H9 (cell line): Measurements from ENCODE around the gene EXO1. TPM values are rescaled to one million over a fixed set of nuclear protein-coding genes. Genes with fewer than 3 reads are reported as not detected.

ENCODE experiments used
- DNase-seq: peaks from one replicate; pipeline ENCODE4 v3.0.0-alpha.2; 2017
- H2AFZ ChIP-seq: one replicate; pipeline ENCODE4 v1.6.1; 2013; ENCODE audit warnings: mild to moderate bottlenecking, low read length, control low read depth, moderate library complexity
- H2AK5ac ChIP-seq: 2 replicates; pipeline ENCODE4 v1.6.1; 2013; ENCODE audit warnings: low read length, control low read depth, mixed read lengths; ENCODE audit not compliant: insufficient read length
- H2BK120ac ChIP-seq: one replicate; pipeline ENCODE4 v1.6.1; 2013; ENCODE audit warnings: low read depth, mild to moderate bottlenecking, low read length, control low read depth, inconsistent platforms; ENCODE audit not compliant: poor library complexity, severe bottlenecking
- H2BK12ac ChIP-seq: 2 replicates; pipeline ENCODE4 v1.6.1; 2013; ENCODE audit warnings: low read length, control low read depth, mixed read lengths, low read depth; ENCODE audit not compliant: insufficient read length
- H2BK15ac ChIP-seq: 2 replicates; pipeline ENCODE4 v1.6.1; 2013; ENCODE audit warnings: low read depth, low read length, control low read depth
- H2BK20ac ChIP-seq: one replicate; pipeline ENCODE4 v1.6.1; 2013; ENCODE audit warnings: low read depth, mild to moderate bottlenecking, low read length, control low read depth, inconsistent platforms; ENCODE audit not compliant: poor library complexity, severe bottlenecking
- H2BK5ac ChIP-seq: 2 replicates; pipeline ENCODE4 v1.6.1; 2013; ENCODE audit warnings: low read length, control low read depth, mixed read lengths; ENCODE audit not compliant: insufficient read length
- H3K14ac ChIP-seq: 2 replicates; pipeline ENCODE4 v1.6.1; 2013; ENCODE audit warnings: low read length, control low read depth; ENCODE audit not compliant: insufficient read depth
- H3K18ac ChIP-seq: 2 replicates; pipeline ENCODE4 v1.6.1; 2013; ENCODE audit warnings: low read depth, mild to moderate bottlenecking, mixed read lengths, low read length, control low read depth; ENCODE audit not compliant: insufficient read length
- H3K23ac ChIP-seq: 2 replicates; pipeline ENCODE4 v1.6.1; 2013; ENCODE audit warnings: low read length, control low read depth, mixed read lengths, low read depth; ENCODE audit not compliant: insufficient read length
- H3K23me2 ChIP-seq: 2 replicates; pipeline ENCODE4 v1.6.1; 2013; ENCODE audit warnings: low read depth, mild to moderate bottlenecking, mixed read lengths, low read length, control low read depth; ENCODE audit not compliant: insufficient read length, poor library complexity, severe bottlenecking
- H3K27ac ChIP-seq: 2 replicates; pipeline ENCODE4 v1.5.1; 2013; ENCODE audit warnings: low read length, control low read depth, mixed read lengths, low read depth; ENCODE audit not compliant: insufficient read length
- H3K27me3 ChIP-seq: 2 replicates; pipeline ENCODE4 v1.6.1; 2013; ENCODE audit warnings: low read length, control low read depth, inconsistent platforms; ENCODE audit not compliant: insufficient read depth
- H3K4ac ChIP-seq: 2 replicates; pipeline ENCODE4 v1.6.1; 2013; ENCODE audit warnings: low read depth, mild to moderate bottlenecking, control low read depth, inconsistent platforms, low read length, moderate library complexity
- H3K4me1 ChIP-seq: 2 replicates; pipeline ENCODE4 v1.6.1; 2013; ENCODE audit warnings: low read length, control low read depth, inconsistent platforms; ENCODE audit not compliant: insufficient read depth
- H3K4me2 ChIP-seq: 2 replicates; pipeline ENCODE4 v1.6.1; 2013; ENCODE audit warnings: low read length, control low read depth, mixed read lengths; ENCODE audit not compliant: insufficient read length, insufficient read depth
- H3K56ac ChIP-seq: 2 replicates; pipeline ENCODE4 v1.6.1; 2013; ENCODE audit warnings: low read depth, mild to moderate bottlenecking, mixed read lengths, low read length, control low read depth; ENCODE audit not compliant: insufficient read length
- H3K79me1 ChIP-seq: 2 replicates; pipeline ENCODE4 v1.6.1; 2013; ENCODE audit warnings: low read depth, mild to moderate bottlenecking, moderate library complexity, low read length, control low read depth, inconsistent platforms; ENCODE audit not compliant: insufficient read depth, poor library complexity, severe bottlenecking
- H3K79me2 ChIP-seq: 2 replicates; pipeline ENCODE4 v1.6.1; 2013; ENCODE audit warnings: low read length, control low read depth, inconsistent platforms; ENCODE audit not compliant: insufficient read depth
- H3K9ac ChIP-seq: 2 replicates; pipeline ENCODE4 v1.6.1; 2013; ENCODE audit warnings: low read length, control low read depth, mixed read lengths; ENCODE audit not compliant: insufficient read length; ENCODE audit errors: extremely low read depth
- H3K9me3 ChIP-seq: one replicate; pipeline ENCODE4 v1.6.1; 2013; ENCODE audit warnings: low read depth, low read length, inconsistent platforms; ENCODE audit not compliant: control insufficient read depth
- H3T11ph ChIP-seq: one replicate; pipeline ENCODE4 v1.6.1; 2013; ENCODE audit warnings: mild to moderate bottlenecking, low read length, control low read depth, inconsistent platforms
- H4K20me1 ChIP-seq: one replicate; pipeline ENCODE4 v1.6.1; 2013; ENCODE audit not compliant: control insufficient read depth, insufficient read length, insufficient read depth
- H4K5ac ChIP-seq: 2 replicates; pipeline ENCODE4 v1.6.1; 2013; ENCODE audit warnings: low read depth, mild to moderate bottlenecking, mixed read lengths, low read length, control low read depth; ENCODE audit not compliant: insufficient read length
- H4K8ac ChIP-seq: replicated peaks from 2 replicates; pipeline ENCODE4 v1.6.1; 2013; ENCODE audit warnings: low read length, control low read depth, mixed read lengths, low read depth; ENCODE audit not compliant: insufficient read length
- H4K91ac ChIP-seq: 2 replicates; pipeline ENCODE4 v1.6.1; 2013; ENCODE audit warnings: low read depth, mild to moderate bottlenecking, moderate library complexity, mixed read lengths, low read length, control low read depth; ENCODE audit not compliant: insufficient read length
- H3K27ac Mint-ChIP-seq, 3 experiments: 2 replicates in 2 of 3; 3 replicates in 1 of 3; pipeline ENCODE4 v1.8.0; 2020 to 2021; ENCODE audit warnings: mixed read lengths in 3 of 3, mild to moderate bottlenecking in 1 of 3, moderate library complexity in 1 of 3
- H3K27me3 Mint-ChIP-seq: 2 replicates; pipeline ENCODE4 v1.8.0; 2021; ENCODE audit warnings: low read depth, mild to moderate bottlenecking, moderate library complexity, mixed read lengths
- H3K36me3 Mint-ChIP-seq, 3 experiments: 2 replicates in 2 of 3; 3 replicates in 1 of 3; pipeline ENCODE4 v1.8.0; 2020 to 2021; ENCODE audit warnings: low read depth in 3 of 3, mixed read lengths in 3 of 3; ENCODE audit not compliant: insufficient read depth in 1 of 3
- H3K4me1 Mint-ChIP-seq, 2 experiments: 2 replicates each; pipeline ENCODE4 v1.8.0; 2020; ENCODE audit warnings: mixed read lengths in 2 of 2
- H3K4me3 Mint-ChIP-seq, 2 experiments: 2 replicates in 1 of 2; 3 replicates in 1 of 2; pipeline ENCODE4 v1.8.0; 2020 to 2021; ENCODE audit warnings: mild to moderate bottlenecking in 2 of 2, mixed read lengths in 2 of 2, moderate library complexity in 1 of 2
- H3K9me3 Mint-ChIP-seq, 2 experiments: 2 replicates in 1 of 2; 3 replicates in 1 of 2; pipeline ENCODE4 v1.8.0; 2020; ENCODE audit warnings: mild to moderate bottlenecking in 2 of 2, mixed read lengths in 2 of 2, moderate library complexity in 1 of 2
- CTCF ChIP-seq: fragments of 200-600 bp; sonication (generic); conservative IDR thresholded peaks from 3 replicates; pipeline ENCODE4 v1.8.0; 2021; ENCODE audit warnings: antibody characterized with exemption, mild to moderate bottlenecking
- WGBS: extraction: QIAGEN DNeasy Blood & Tissue Kit; methylation state at CpG from one replicate; pipeline ENCODE4 v1.1.7; 2013; ENCODE audit warnings: missing lambda C conversion rate, low lambda C conversion rate, mixed read lengths; ENCODE audit not compliant: insufficient read length; ENCODE audit errors: extremely low coverage; 5-methylcytosine and 5-hydroxymethylcytosine counted together
- total RNA-seq: library from RNA; stranded (reverse); gene quantifications from 2 replicates; pipeline ENCODE4 v1.2.1, GENCODE V29; 2021

The EXO1 gene
- total RNA-seq, 1 experiment from 2014 or later: 43.2 TPM

GRCh38 chr1:241839369-241839979 is 8.5 kb upstream of the EXO1 start:
- Histone ChIP-seq H3K27ac (no peak overlapping the region), H2BK12ac (no peak overlapping the region), H4K91ac (no peak overlapping the region), H3K9me3 (no peaks in the 10 kb centered on the region), H3K4ac (no peak overlapping the region), H4K20me1 (no peaks in the 10 kb centered on the region), H3K4me2 (no peak overlapping the region), H2AK5ac (no peak overlapping the region), H3K56ac (no peak overlapping the region), H3K14ac (no peak overlapping the region), H4K5ac (no peak overlapping the region), H2BK120ac (no peak overlapping the region), H4K8ac (no peak overlapping the region), H3K27me3 (no peaks in the 10 kb centered on the region), H3K9ac (no peak overlapping the region), H2BK20ac (no peak overlapping the region), H2AFZ (no peak overlapping the region), H3T11ph (no peak overlapping the region), H2BK15ac (no peak overlapping the region), H3K18ac (no peak overlapping the region), H3K23me2 (no peaks in the 10 kb centered on the region), H3K79me1 (no peaks in the 10 kb centered on the region), H2BK5ac (no peak overlapping the region), H3K23ac (no peak overlapping the region), H3K4me1 (no peaks in the 10 kb centered on the region), H3K79me2 (no peaks in the 10 kb centered on the region)
- TF ChIP-seq CTCF: no peak
- no CpG with 5 or more reads among the region's 6 CpGs for WGBS
- H3K36me3 Mint-ChIP-seq: no peaks in the 10 kb centered on the region
- DNase-seq: no peak
- H3K9me3 Mint-ChIP-seq: no peaks in the 10 kb centered on the region
- H3K27ac Mint-ChIP-seq: no peak overlapping the region
- no peak overlapping the region for H3K4me3 Mint-ChIP-seq
- no peaks in the 10 kb centered on the region for H3K27me3 Mint-ChIP-seq
- no peaks in the 10 kb centered on the region for H3K4me1 Mint-ChIP-seq
